Renal pelvis (tissue), 12 donors: ENCODE data around the gene HTR1B. TPM values are rescaled to one million over a fixed set of nuclear protein-coding genes. Genes with fewer than 3 reads are reported as not detected.
A peak's percentile ranks its signal among the peaks of the same experiment; 100 is the strongest.

Source experiments
- DNase-seq: peaks from one replicate; pipeline ENCODE4 v3.0.0-alpha.2; 2013
- long read RNA-seq, 16 experiments: transcript quantifications; one replicate each; lab custom pipeline, GENCODE V29; 2026
- polyA plus RNA-seq, 3 donors: library from polyadenylated mRNA; unstranded; fragments of 120-200 nt; gene quantifications; one replicate each; pipeline ENCODE4 v1.2.1, GENCODE V29; 2013; ENCODE audit not compliant: insufficient read length in 3 of 3

The HTR1B gene
- polyA plus RNA-seq, result under 1 TPM; 0.21 to 0.39 (median 0.37) TPM
- long read RNA-seq, donor 1, result 0 reads
- long read RNA-seq, donor 2, partial matches to known transcripts, result 0 of 2 reads
- long read RNA-seq, donor 2, other reads (novel, unspliced or antisense), result 0 of 2 reads
- long read RNA-seq, donor 3, result 0 reads
- long read RNA-seq, donor 4, result 0 reads
- long read RNA-seq, donor 5, partial matches to known transcripts, result 0 of 1 reads
- long read RNA-seq, donor 5, other reads (novel, unspliced or antisense), result 0 of 1 reads
- long read RNA-seq, donor 6, result 0 reads
- long read RNA-seq, donor 7, partial matches to known transcripts, result 0 of 1 reads
- long read RNA-seq, donor 7, other reads (novel, unspliced or antisense), result 0 of 1 reads
- long read RNA-seq, donor 8, result 0 reads
- long read RNA-seq, donor 9, partial matches to known transcripts, result 0 of 2 reads
- long read RNA-seq, donor 9, other reads (novel, unspliced or antisense), result 0 of 2 reads
- long read RNA-seq, donor 10, result 0 reads
- long read RNA-seq, donor 11, result 0 reads
- long read RNA-seq, donor 12, result 0 reads
- long read RNA-seq, donor 13, partial matches to known transcripts, result 0 of 1 reads
- long read RNA-seq, donor 13, other reads (novel, unspliced or antisense), result 0 of 1 reads
- long read RNA-seq, donor 14, partial matches to known transcripts, result 0 of 1 reads
- long read RNA-seq, donor 14, other reads (novel, unspliced or antisense), result 0 of 1 reads
- long read RNA-seq, donor 15, partial matches to known transcripts, result 0 of 2 reads
- long read RNA-seq, donor 15, other reads (novel, unspliced or antisense), result 0 of 2 reads
- long read RNA-seq, donor 16, result 0 reads

- DNase-seq, result no peak
Measured at GRCh38 chr6:77463308-77463860, at the start of gene HTR1B. TSS of gene HTR1B (minus strand) at chr6:77463491. CDS start at chr6:77463403, 88 bp downstream.

GRCh38 chr6:77512554-77512953, 49.3 kb upstream of the HTR1B start:
- DNase-seq, result no peak

GRCh38 chr6:77511860-77512259, 48.6 kb upstream of the HTR1B start:
- no peak for DNase-seq

GRCh38 chr6:77502981-77503380, 39.7 kb upstream of the HTR1B start:
- no peak for DNase-seq

GRCh38 chr6:77492530-77492929, 29.2 kb upstream of the HTR1B start:
- DNase-seq, result no peak

GRCh38 chr6:77487808-77488425, 24.6 kb upstream of the HTR1B start:
- no peak for DNase-seq

- DNase-seq, result no peak
Measured at GRCh38 chr6:77482981-77483380, 19.7 kb upstream of the HTR1B start.

- no peak for DNase-seq
Measured at GRCh38 chr6:77474973-77475372, 11.7 kb upstream of the HTR1B start.

- no peak for DNase-seq
Measured at GRCh38 chr6:77474286-77474956, 11.1 kb upstream of the HTR1B start.

GRCh38 chr6:77470983-77471382, 7.7 kb upstream of the HTR1B start:
- no peak for DNase-seq

- no peak for DNase-seq
Measured at GRCh38 chr6:77468939-77469338, 5.6 kb upstream of the HTR1B start.

GRCh38 chr6:77466451-77467437, 3.5 kb upstream of the HTR1B start:
- DNase-seq, result no peak

GRCh38 chr6:77466055-77466450, 2.8 kb upstream of the HTR1B start:
- peak; percentile 57 for DNase-seq

- DNase-seq, result no peak
Measured at GRCh38 chr6:77464495-77464867, 1.2 kb upstream of the HTR1B start.

- DNase-seq, result no peak
Measured at GRCh38 chr6:77463861-77464494, 687 bp upstream of the HTR1B start.

- DNase-seq, result no peak
Measured at GRCh38 chr6:77462359-77463307, 658 bp downstream of the HTR1B start.

GRCh38 chr6:77461796-77462195, 1.5 kb downstream of the HTR1B start:
- DNase-seq, result no peak

GRCh38 chr6:77458421-77458820, 4.9 kb downstream of the HTR1B start:
- DNase-seq, result no peak
